PC-9 (cell line): ENCODE data around the gene PDE11A. TPM values are rescaled to one million over a fixed set of nuclear protein-coding genes. Genes with fewer than 3 reads are reported as not detected.

Experiments used
- BruUV-seq: library from RNA; stranded (reverse); fragments of 400-500 nt; replicated peaks from 2 replicates; lab custom pipeline; 2021; lab: Mats Ljungman, UMichigan
- CTCF ChIA-PET: fragments of 300-600 bp; sonication (Branson Sonifier 250); formaldehyde crosslinking; loops from one replicate; lab custom pipeline; 2022; ENCODE audit warnings: antibody characterized with exemption; lab: Charles Lee
- POLR2A ChIA-PET: fragments of 300-600 bp; sonication (Branson Sonifier 250); formaldehyde crosslinking; loops from one replicate; lab custom pipeline; 2022; ENCODE audit warnings: antibody characterized with exemption; ENCODE audit not compliant: unreplicated experiment; lab: Charles Lee
- DNase-seq, 2 experiments: peaks; one replicate each; pipeline versions ENCODE4 v3.0.0 to v3.0.0-alpha.2; 2015 to 2022; ENCODE audit warnings: mixed read lengths in 1 of 2
- H2AFZ ChIP-seq: fragments of 200-600 bp; sonication (generic); 2 replicates; pipeline ENCODE4 v1.8.1; 2017; ENCODE audit warnings: antibody characterized with exemption
- H3F3A ChIP-seq: fragments of 200-600 bp; sonication (generic); 2 replicates; pipeline ENCODE4 v1.8.1; 2017; ENCODE audit warnings: antibody characterized with exemption, mild to moderate bottlenecking, low read depth; ENCODE audit not compliant: insufficient read depth
- H3K27ac ChIP-seq: fragments of 200-600 bp; sonication (generic); 2 replicates; pipeline ENCODE4 v1.6.1; 2016; ENCODE audit warnings: mixed run types
- H3K27me3 ChIP-seq: fragments of 200-600 bp; sonication (generic); 2 replicates; pipeline ENCODE4 v1.6.1; 2016; ENCODE audit warnings: low read depth, mixed run types; ENCODE audit not compliant: insufficient read depth
- H3K36me3 ChIP-seq: fragments of 200-600 bp; sonication (generic); 2 replicates; pipeline ENCODE4 v1.6.1; 2016; ENCODE audit warnings: low read depth, mixed run types
- H3K4me1 ChIP-seq: fragments of 200-600 bp; sonication (generic); replicated peaks from 2 replicates; pipeline ENCODE4 v1.6.1; 2016; ENCODE audit warnings: mixed run types; ENCODE audit not compliant: insufficient read depth
- H3K4me2 ChIP-seq: fragments of 200-600 bp; sonication (generic); 2 replicates; pipeline ENCODE4 v1.6.1; 2017; ENCODE audit warnings: mixed run types
- H3K4me3 ChIP-seq: fragments of 200-600 bp; sonication (generic); 2 replicates; pipeline ENCODE4 v1.6.1; 2016; ENCODE audit warnings: mixed run types
- H3K79me2 ChIP-seq: fragments of 200-600 bp; sonication (generic); 2 replicates; pipeline ENCODE4 v1.6.1; 2017; ENCODE audit warnings: low read depth, mixed run types
- H3K9me2 ChIP-seq: fragments of 200-600 bp; sonication (generic); 2 replicates; pipeline ENCODE4 v1.8.1; 2017; ENCODE audit warnings: mild to moderate bottlenecking; ENCODE audit not compliant: insufficient read depth
- H3K9me3 ChIP-seq: fragments of 200-600 bp; sonication (generic); 2 replicates; pipeline ENCODE4 v1.8.1; 2016; ENCODE audit warnings: low read depth; ENCODE audit not compliant: insufficient read depth
- H4K20me1 ChIP-seq: fragments of 200-600 bp; sonication (generic); 2 replicates; pipeline ENCODE4 v1.8.1; 2017; ENCODE audit not compliant: insufficient read depth
- CTCF ChIP-seq: fragments of 200-600 bp; sonication (generic); conservative IDR thresholded peaks from 2 replicates; pipeline ENCODE4 v1.6.1; 2017; ENCODE audit warnings: mixed run types, antibody characterized with exemption, mild to moderate bottlenecking, moderate library complexity
- EZH2 ChIP-seq: fragments of 200-600 bp; sonication (generic); IDR thresholded peaks from 2 replicates; pipeline ENCODE4 v1.8.0; 2017; ENCODE audit warnings: antibody characterized with exemption, low read depth
- intact Hi-C: fragments of 100-400 bp; cut with micrococcal nuclease; formaldehyde crosslinking; loops from one replicate; pipeline ENCODE4 v1.10.0; 2022; ENCODE audit not compliant: unreplicated experiment
- total RNA-seq: library from RNA; stranded (reverse); gene quantifications from 2 replicates; pipeline ENCODE4 v1.2.3, GENCODE V29; 2021

Gene PDE11A
- total RNA-seq, 1 experiment from 2014 or later = 1.4 TPM

DNA sequence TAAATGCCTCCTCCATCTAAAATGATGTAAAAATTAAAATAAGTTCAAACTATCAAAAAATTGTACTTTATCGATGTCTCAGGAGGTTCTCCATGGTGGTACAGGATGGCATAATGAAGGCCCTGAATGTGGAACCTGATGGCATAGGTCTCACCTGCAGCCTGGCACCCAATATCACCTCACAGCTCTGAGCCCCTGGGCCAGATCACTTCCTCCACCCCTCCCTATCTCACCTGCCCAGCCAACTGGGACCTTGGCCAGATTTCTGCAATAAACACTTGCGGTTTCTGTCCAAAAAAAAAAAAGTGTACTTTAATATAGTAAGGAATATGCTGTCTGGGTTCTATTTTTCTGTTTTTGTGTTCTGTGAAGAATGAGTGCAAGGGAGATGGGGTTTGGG lies 33.0 kb upstream of the PDE11A start:
- H3K27ac ChIP-seq = no peak overlapping the region
- no peaks in the 10 kb centered on the region for H3K79me2 ChIP-seq
- H3K4me3 ChIP-seq = no peak overlapping the region
- no peaks in the 10 kb centered on the region for H4K20me1 ChIP-seq
- H2AFZ ChIP-seq = no peak overlapping the region
- no TSS peak for BruUV-seq
- H3K9me2 ChIP-seq = no peaks in the 10 kb centered on the region
- peaks cover 12% of the 10 kb centered on the region for H3K4me1 ChIP-seq
- intact Hi-C loops = no loop called here
- TF ChIP-seq CTCF (no peak), EZH2 (no peak)
- no peaks in the 10 kb centered on the region for H3K27me3 ChIP-seq
- CTCF ChIA-PET = interaction anchor here (0.5 to 1.1 kb wide), 3 partner anchors 11 to 690 kb away, joined by 3 to 4 read pairs (median 3); no protein-coding TSS in a partner anchor
- no peaks in the 10 kb centered on the region for H3K36me3 ChIP-seq
- DNase-seq = peak; percentile 45 to 49
- peak overlapping the region; percentile 17 for H3K4me2 ChIP-seq
- no peaks in the 10 kb centered on the region for H3K9me3 ChIP-seq
- POLR2A ChIA-PET = no interaction called here
- peaks cover 7% of the 10 kb centered on the region for H3F3A ChIP-seq

DNA sequence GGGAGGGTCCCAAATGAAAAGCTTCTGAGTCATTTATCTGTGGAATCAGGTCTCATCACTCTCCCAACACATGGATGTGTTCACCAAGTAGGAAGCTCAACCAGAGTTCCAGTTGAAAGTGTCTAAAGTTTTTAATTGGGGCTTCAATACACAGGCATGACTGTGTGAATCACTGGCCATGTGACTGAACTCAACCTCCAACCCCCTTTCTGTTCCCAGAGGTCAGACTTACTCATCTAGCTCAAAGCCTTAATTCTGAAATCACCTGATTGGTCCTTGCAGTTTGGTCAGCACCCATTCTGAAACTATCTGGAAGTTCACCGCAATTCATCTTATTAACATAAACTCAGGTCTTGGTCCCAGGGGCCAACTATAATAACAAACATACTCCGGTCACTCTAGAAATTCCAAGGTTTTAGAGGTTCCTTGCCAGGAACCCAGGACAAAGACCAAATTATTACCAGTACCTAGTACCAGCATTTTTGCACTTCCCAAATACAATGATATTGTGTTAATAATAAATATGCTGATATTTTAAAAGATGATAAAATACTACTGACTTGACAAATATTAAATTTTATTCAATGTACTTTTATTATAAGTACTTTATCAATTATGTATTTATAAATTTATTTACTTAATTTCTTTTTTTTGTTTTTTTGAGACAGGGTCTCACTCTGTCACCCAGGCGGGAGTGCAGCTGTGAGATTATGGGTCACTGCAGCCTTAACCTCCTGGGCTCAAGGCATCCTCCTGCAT lies 28.9 kb upstream of the PDE11A start:
- no peak overlapping the region for H2AFZ ChIP-seq
- ChIA-PET POLR2A (interaction anchor here (0.7 kb wide), 1 partner anchor 91 kb away, joined by 5 read pairs; no protein-coding TSS in a partner anchor), CTCF (no interaction called here)

DNA sequence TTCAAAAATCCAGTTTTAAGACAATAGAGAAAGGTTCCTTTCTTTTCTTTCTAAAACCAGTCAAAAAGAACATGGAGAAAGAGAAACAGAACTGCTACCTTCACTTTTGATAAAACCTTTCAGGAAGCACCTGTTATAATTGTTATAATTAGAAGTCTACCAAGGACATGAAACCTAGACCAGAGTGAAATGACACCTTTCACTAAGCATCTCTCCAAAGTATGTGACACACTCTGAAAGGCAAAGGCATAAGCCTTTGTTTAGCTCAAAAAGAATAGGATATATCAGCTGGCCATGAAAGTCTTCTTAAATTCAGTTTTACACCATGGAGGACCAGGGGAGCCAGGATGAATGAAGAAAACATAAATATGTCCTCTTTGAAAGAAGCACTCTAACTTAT lies 20.9 kb upstream of the PDE11A start:
- intact Hi-C loops = no loop called here

More for the DNA sequence above, 28.9 kb upstream of the PDE11A start:
- no peaks in the 10 kb centered on the region for H3K27me3 ChIP-seq
- TF ChIP-seq EZH2 = no peak
- TF ChIP-seq CTCF = no peak
- peaks cover 12% of the 10 kb centered on the region for H3K4me1 ChIP-seq
- no peaks in the 10 kb centered on the region for H3K36me3 ChIP-seq
- intact Hi-C loops = no loop called here
- no peak overlapping the region for H3K27ac ChIP-seq
- no peaks in the 10 kb centered on the region for H3K9me3 ChIP-seq
- no peak overlapping the region for H3K4me2 ChIP-seq
- no peaks in the 10 kb centered on the region for H3K79me2 ChIP-seq
- no TSS peak for BruUV-seq
- no peak overlapping the region for H3K4me3 ChIP-seq
- DNase-seq = no peak
- H3F3A ChIP-seq = peaks cover 7% of the 10 kb centered on the region
- H3K9me2 ChIP-seq = no peaks in the 10 kb centered on the region; the same call in 1 of the 2 replicates
- H4K20me1 ChIP-seq = no peaks in the 10 kb centered on the region

More for the DNA sequence above, 20.9 kb upstream of the PDE11A start:
- no peak for DNase-seq
- H3K4me3 ChIP-seq = no peak overlapping the region
- no peak overlapping the region for H3K27ac ChIP-seq
- no peaks in the 10 kb centered on the region for H3F3A ChIP-seq
- H3K79me2 ChIP-seq = no peaks in the 10 kb centered on the region
- no TSS peak for BruUV-seq
- H3K4me1 ChIP-seq = no peaks in the 10 kb centered on the region
- H2AFZ ChIP-seq = no peak overlapping the region
- no peaks in the 10 kb centered on the region for H3K9me3 ChIP-seq
- ChIA-PET POLR2A (no interaction called here), CTCF (interaction anchor here (0.6 kb wide), 1 partner anchor 324 kb away, joined by 3 read pairs; no protein-coding TSS in a partner anchor)
- no peaks in the 10 kb centered on the region for H3K27me3 ChIP-seq
- H4K20me1 ChIP-seq = no peaks in the 10 kb centered on the region
- H3K9me2 ChIP-seq = no peaks in the 10 kb centered on the region; the same call in 1 of the 2 replicates
- TF ChIP-seq CTCF = no peak
- TF ChIP-seq EZH2 = no peak
- no peak overlapping the region for H3K4me2 ChIP-seq
- H3K36me3 ChIP-seq = no peaks in the 10 kb centered on the region
